Renal pelvis (tissue), 4 donors: ENCODE results near the gene ITGB1. TPM values are rescaled to one million over a fixed set of nuclear protein-coding genes. Genes with fewer than 3 reads are reported as not detected.

Experiments used
- DNase-seq: peaks from one replicate; pipeline ENCODE4 v3.0.0-alpha.2; 2013
- polyA plus RNA-seq, 3 donors: library from polyadenylated mRNA; unstranded; fragments of 120-200 nt; gene quantifications; one replicate each; pipeline ENCODE4 v1.2.1, GENCODE V29; 2013; ENCODE audit not compliant: insufficient read length in 3 of 3

Gene ITGB1
- polyA plus RNA-seq, 3 donors, result 477 to 578 (median 541) TPM

GRCh38 chr10:32959006-32959920 lies 1.2 kb upstream of the ITGB1 start:
- DNase-seq, result no peak

- no peak for DNase-seq
These were observed 517 bp downstream of the ITGB1 start for GRCh38 chr10:32957341-32958084.

GRCh38 chr10:32956365-32957197 lies 1.4 kb downstream of the ITGB1 start:
- DNase-seq, result no peak

GRCh38 chr10:32955790-32956189 lies 2.2 kb downstream of the ITGB1 start:
- DNase-seq, result no peak

GRCh38 chr10:32955299-32955772 lies 2.7 kb downstream of the ITGB1 start:
- DNase-seq, result no peak

- no peak for DNase-seq
These were observed 3.3 kb downstream of the ITGB1 start for GRCh38 chr10:32954545-32955298.

- no peak for DNase-seq
These were observed 4.0 kb downstream of the ITGB1 start for GRCh38 chr10:32954080-32954479.

- DNase-seq, result no peak
These were observed 4.6 kb downstream of the ITGB1 start for GRCh38 chr10:32953277-32953927.

GRCh38 chr10:32952541-32953276 lies 5.3 kb downstream of the ITGB1 start:
- DNase-seq, result no peak

- DNase-seq, result no peak
These were observed 5.9 kb downstream of the ITGB1 start for GRCh38 chr10:32952094-32952493.

GRCh38 chr10:32951111-32951510 lies 6.9 kb downstream of the ITGB1 start:
- DNase-seq, result no peak

- DNase-seq, result no peak
These were observed 7.4 kb downstream of the ITGB1 start for GRCh38 chr10:32950591-32951108.

GRCh38 chr10:32949221-32949678 lies 8.8 kb downstream of the ITGB1 start:
- no peak for DNase-seq

- no peak for DNase-seq
These were observed 9.6 kb downstream of the ITGB1 start for GRCh38 chr10:32948451-32948850.

- no peak for DNase-seq
These were observed 10.4 kb downstream of the ITGB1 start for GRCh38 chr10:32947586-32947985.

GRCh38 chr10:32946108-32946507 lies 11.9 kb downstream of the ITGB1 start:
- no peak for DNase-seq

GRCh38 chr10:32943854-32944661 lies 14.0 kb downstream of the ITGB1 start:
- DNase-seq, result no peak

GRCh38 chr10:32943395-32943794 lies 14.6 kb downstream of the ITGB1 start:
- no peak for DNase-seq

GRCh38 chr10:32942081-32942480 lies 15.9 kb downstream of the ITGB1 start:
- DNase-seq, result no peak
